ENCODE results near the gene NUAK2.
A peak's percentile ranks its signal among the peaks of the same experiment; 100 is the strongest.

Gene NUAK2

GRCh38 chr1:205353191-205353590 is 31.6 kb upstream of the NUAK2 start:
- Mint-ChIP-seq H3K27me3 (peaks cover 6% of the 10 kb centered on the region), H3K9me3 (no peaks in the 10 kb centered on the region), H3K36me3 (ENCODE audit: low read depth) (no peaks in the 10 kb centered on the region), H3K27ac (no peak overlapping the region), H3K4me1 (peaks cover 2% of the 10 kb centered on the region), H3K4me3 (no peak overlapping the region)
- DNase-seq (no peak), ATAC-seq (no peak)

- Mint-ChIP-seq H3K36me3 (ENCODE audit: low read depth) (no peaks in the 10 kb centered on the region), H3K4me1 (peaks cover 2% of the 10 kb centered on the region), H3K27me3 (peaks cover 4% of the 10 kb centered on the region), H3K4me3 (no peak overlapping the region), H3K27ac (no peak overlapping the region), H3K9me3 (no peaks in the 10 kb centered on the region)
- ATAC-seq (no peak), DNase-seq (no peak)
Measured at GRCh38 chr1:205351984-205352713, 30.6 kb upstream of the NUAK2 start.

- Mint-ChIP-seq H3K27ac (no peak overlapping the region), H3K4me1 (peaks cover 2% of the 10 kb centered on the region), H3K36me3 (ENCODE audit: low read depth) (no peaks in the 10 kb centered on the region), H3K4me3 (no peak overlapping the region), H3K9me3 (no peaks in the 10 kb centered on the region), H3K27me3 (peaks cover 9% of the 10 kb centered on the region)
- ATAC-seq, result no peak
- DNase-seq, result no peak
Measured at GRCh38 chr1:205350691-205351141, 29.2 kb upstream of the NUAK2 start.

- no peak overlapping the region for H3K4me3 Mint-ChIP-seq
- peaks cover 2% of the 10 kb centered on the region for H3K4me1 Mint-ChIP-seq
- H3K27ac Mint-ChIP-seq, result no peak overlapping the region
- H3K36me3 Mint-ChIP-seq (ENCODE audit: low read depth), result no peaks in the 10 kb centered on the region
- peaks cover 10% of the 10 kb centered on the region for H3K27me3 Mint-ChIP-seq
- ATAC-seq, result no peak
- H3K9me3 Mint-ChIP-seq, result no peaks in the 10 kb centered on the region
- no peak for DNase-seq
Measured at GRCh38 chr1:205350124-205350523, 28.6 kb upstream of the NUAK2 start.

GRCh38 chr1:205348554-205349487 is 27.3 kb upstream of the NUAK2 start:
- no peaks in the 10 kb centered on the region for H3K9me3 Mint-ChIP-seq
- H3K27me3 Mint-ChIP-seq, result peaks cover 18% of the 10 kb centered on the region
- DNase-seq (no peak), ATAC-seq (no peak)
- H3K27ac Mint-ChIP-seq, result no peak overlapping the region
- H3K4me3 Mint-ChIP-seq, result no peak overlapping the region
- no peaks in the 10 kb centered on the region for H3K36me3 Mint-ChIP-seq (ENCODE audit: low read depth)
- H3K4me1 Mint-ChIP-seq, result peaks cover 10% of the 10 kb centered on the region

GRCh38 chr1:205346956-205347574 is 25.5 kb upstream of the NUAK2 start:
- ATAC-seq (no peak), DNase-seq (no peak)
- H3K4me1 Mint-ChIP-seq, result peaks cover 10% of the 10 kb centered on the region
- H3K36me3 Mint-ChIP-seq (ENCODE audit: low read depth), result no peaks in the 10 kb centered on the region
- H3K4me3 Mint-ChIP-seq, result no peak overlapping the region
- peaks cover 29% of the 10 kb centered on the region for H3K27me3 Mint-ChIP-seq
- H3K9me3 Mint-ChIP-seq, result no peaks in the 10 kb centered on the region
- no peak overlapping the region for H3K27ac Mint-ChIP-seq

GRCh38 chr1:205345761-205346160 is 24.2 kb upstream of the NUAK2 start:
- H3K36me3 Mint-ChIP-seq (ENCODE audit: low read depth), result no peaks in the 10 kb centered on the region
- H3K27me3 Mint-ChIP-seq, result peaks cover 33% of the 10 kb centered on the region
- peaks cover 10% of the 10 kb centered on the region for H3K4me1 Mint-ChIP-seq
- ATAC-seq (no peak), DNase-seq (no peak)
- no peak overlapping the region for H3K27ac Mint-ChIP-seq
- no peaks in the 10 kb centered on the region for H3K9me3 Mint-ChIP-seq
- no peak overlapping the region for H3K4me3 Mint-ChIP-seq

GRCh38 chr1:205344066-205344928 is 22.8 kb upstream of the NUAK2 start:
- DNase-seq (peak; percentile 42), ATAC-seq (peak; percentile 37)
- H3K9me3 Mint-ChIP-seq, result no peaks in the 10 kb centered on the region
- peaks cover 12% of the 10 kb centered on the region for H3K4me1 Mint-ChIP-seq
- H3K27ac Mint-ChIP-seq, result no peak overlapping the region
- peak overlapping the region; percentile 49 for H3K4me3 Mint-ChIP-seq
- H3K36me3 Mint-ChIP-seq (ENCODE audit: low read depth), result no peaks in the 10 kb centered on the region
- peaks cover 33% of the 10 kb centered on the region for H3K27me3 Mint-ChIP-seq

GRCh38 chr1:205343431-205344065 is 22.0 kb upstream of the NUAK2 start:
- peaks cover 33% of the 10 kb centered on the region for H3K27me3 Mint-ChIP-seq
- no peak overlapping the region for H3K4me3 Mint-ChIP-seq

GRCh38 chr1:205342986-205343385 is 21.4 kb upstream of the NUAK2 start:
- no peaks in the 10 kb centered on the region for H3K36me3 Mint-ChIP-seq (ENCODE audit: low read depth)
- DNase-seq, result no peak
- H3K27me3 Mint-ChIP-seq, result peaks cover 33% of the 10 kb centered on the region
- no peak overlapping the region for H3K27ac Mint-ChIP-seq
- peaks cover 14% of the 10 kb centered on the region for H3K4me1 Mint-ChIP-seq
- H3K4me3 Mint-ChIP-seq, result no peak overlapping the region
- H3K9me3 Mint-ChIP-seq, result no peaks in the 10 kb centered on the region
- no peak for ATAC-seq

More at GRCh38 chr1:205343431-205344065, 22.0 kb upstream of the NUAK2 start:
- ATAC-seq, result no peak
- no peak for DNase-seq
- Mint-ChIP-seq H3K27ac (no peak overlapping the region), H3K9me3 (no peaks in the 10 kb centered on the region), H3K36me3 (ENCODE audit: low read depth) (no peaks in the 10 kb centered on the region), H3K4me1 (peaks cover 14% of the 10 kb centered on the region)

- H3K27ac Mint-ChIP-seq, result no peak overlapping the region
- no peak overlapping the region for H3K4me3 Mint-ChIP-seq
- DNase-seq, result no peak
- H3K27me3 Mint-ChIP-seq, result peaks cover 26% of the 10 kb centered on the region
- no peaks in the 10 kb centered on the region for H3K9me3 Mint-ChIP-seq
- H3K36me3 Mint-ChIP-seq (ENCODE audit: low read depth), result no peaks in the 10 kb centered on the region
- no peak for ATAC-seq
- peaks cover 14% of the 10 kb centered on the region for H3K4me1 Mint-ChIP-seq
Measured at GRCh38 chr1:205340676-205341075, 19.1 kb upstream of the NUAK2 start.

GRCh38 chr1:205339717-205340116 is 18.2 kb upstream of the NUAK2 start:
- no peak overlapping the region for H3K27ac Mint-ChIP-seq
- DNase-seq (no peak), ATAC-seq (peak; percentile 57)
- no peaks in the 10 kb centered on the region for H3K9me3 Mint-ChIP-seq
- peaks cover 12% of the 10 kb centered on the region for H3K4me1 Mint-ChIP-seq
- peaks cover 21% of the 10 kb centered on the region for H3K27me3 Mint-ChIP-seq
- H3K4me3 Mint-ChIP-seq, result no peak overlapping the region
- H3K36me3 Mint-ChIP-seq (ENCODE audit: low read depth), result no peaks in the 10 kb centered on the region

- Mint-ChIP-seq H3K9me3 (no peaks in the 10 kb centered on the region), H3K36me3 (ENCODE audit: low read depth) (no peaks in the 10 kb centered on the region), H3K27me3 (peaks cover 17% of the 10 kb centered on the region), H3K4me1 (peaks cover 8% of the 10 kb centered on the region), H3K4me3 (no peak overlapping the region), H3K27ac (no peak overlapping the region)
- ATAC-seq (no peak), DNase-seq (no peak)
Measured at GRCh38 chr1:205339197-205339702, 17.7 kb upstream of the NUAK2 start.
